Neutrophil (primary cell): ENCODE results near the gene THNSL1.

ENCODE experiments used
- H3K27ac ChIP-seq: fragments of 200-600 bp; sonication (generic); 2 replicates; pipeline ENCODE4 v1.5.1; 2016; ENCODE audit warnings: mild to moderate bottlenecking, moderate library complexity
- H3K27me3 ChIP-seq: fragments of 200-600 bp; sonication (generic); 2 replicates; pipeline ENCODE4 v1.6.0; 2016; ENCODE audit warnings: mild to moderate bottlenecking
- H3K36me3 ChIP-seq: fragments of 200-600 bp; sonication (generic); 2 replicates; pipeline ENCODE4 v1.5.1; 2017
- H3K4me1 ChIP-seq, 2 experiments: fragments of 200-600 bp in 1 of 2; sonication (generic) in 1 of 2; 1 replicate in 1 of 2; 2 replicates in 1 of 2; pipeline versions ENCODE4 v1.5.1 to v1.6.1; 2013 to 2016; ENCODE audit warnings: low read depth in 1 of 2, low read length in 1 of 2, mild to moderate bottlenecking in 1 of 2, moderate library complexity in 1 of 2; ENCODE audit not compliant: control insufficient read depth in 1 of 2, insufficient read depth in 1 of 2
- H3K4me3 ChIP-seq, 2 experiments: fragments of 200-600 bp in 1 of 2; sonication (generic) in 1 of 2; 1 replicate in 1 of 2; 2 replicates in 1 of 2; pipeline ENCODE4 v1.5.1; 2013 to 2016; ENCODE audit warnings: low read depth in 1 of 2, low read length in 1 of 2, mild to moderate bottlenecking in 1 of 2, moderate library complexity in 1 of 2
- H3K9me3 ChIP-seq: fragments of 200-600 bp; sonication (generic); 2 replicates; pipeline ENCODE4 v1.5.1; 2016
- CTCF ChIP-seq: fragments of 200-600 bp; sonication (generic); IDR thresholded peaks from 2 replicates; pipeline ENCODE4 v1.5.1; 2016; ENCODE audit warnings: antibody characterized with exemption

THNSL1 gene

GRCh38 chr10:25023278-25023677, 6.9 kb downstream of the THNSL1 start:
- no peak overlapping the region for H3K4me3 ChIP-seq
- no peak for TF ChIP-seq CTCF
- H3K9me3 ChIP-seq, result no peaks in the 10 kb centered on the region
- H3K27ac ChIP-seq, result no peak overlapping the region
- peaks cover 0 to 2% of the 10 kb centered on the region in 2 experiments for H3K4me1 ChIP-seq
- no peaks in the 10 kb centered on the region for H3K36me3 ChIP-seq
- no peaks in the 10 kb centered on the region for H3K27me3 ChIP-seq

- Histone ChIP-seq H3K4me3 (no peak overlapping the region), H3K27me3 (no peaks in the 10 kb centered on the region), H3K36me3 (no peaks in the 10 kb centered on the region), H3K9me3 (no peaks in the 10 kb centered on the region), H3K27ac (no peak overlapping the region), H3K4me1 (peaks cover 0 to 2% of the 10 kb centered on the region in 2 experiments)
- no peak for TF ChIP-seq CTCF
Observed at GRCh38 chr10:25024528-25024927, 8.1 kb downstream of the THNSL1 start.

- no peaks in the 10 kb centered on the region for H3K4me1 ChIP-seq
- TF ChIP-seq CTCF, result no peak
- no peaks in the 10 kb centered on the region for H3K27me3 ChIP-seq
- H3K9me3 ChIP-seq, result no peaks in the 10 kb centered on the region
- H3K4me3 ChIP-seq, result no peak overlapping the region
- H3K27ac ChIP-seq, result no peak overlapping the region
- no peaks in the 10 kb centered on the region for H3K36me3 ChIP-seq
Observed at GRCh38 chr10:25026463-25026862, 10.1 kb downstream of the THNSL1 start.

- no peak for TF ChIP-seq CTCF
- Histone ChIP-seq H3K4me1 (no peaks in the 10 kb centered on the region), H3K27ac (no peak overlapping the region), H3K9me3 (no peaks in the 10 kb centered on the region), H3K36me3 (no peaks in the 10 kb centered on the region), H3K27me3 (no peaks in the 10 kb centered on the region), H3K4me3 (no peak overlapping the region)
Observed at GRCh38 chr10:25028711-25029110, 12.3 kb downstream of the THNSL1 start.

- TF ChIP-seq CTCF, result no peak
Observed at GRCh38 chr10:25029519-25029918, 13.1 kb downstream of the THNSL1 start.

GRCh38 chr10:25036381-25036780, 20.0 kb downstream of the THNSL1 start:
- peaks cover 16% of the 10 kb centered on the region for H3K27me3 ChIP-seq
- H3K36me3 ChIP-seq, result no peaks in the 10 kb centered on the region
- TF ChIP-seq CTCF, result no peak
- H3K9me3 ChIP-seq, result no peaks in the 10 kb centered on the region
- no peak overlapping the region for H3K4me3 ChIP-seq
- no peak overlapping the region for H3K27ac ChIP-seq
- H3K4me1 ChIP-seq, result no peaks in the 10 kb centered on the region

More at GRCh38 chr10:25029519-25029918, 13.1 kb downstream of the THNSL1 start:
- Histone ChIP-seq H3K4me3 (no peak overlapping the region), H3K27ac (no peak overlapping the region), H3K4me1 (no peaks in the 10 kb centered on the region), H3K9me3 (no peaks in the 10 kb centered on the region), H3K27me3 (no peaks in the 10 kb centered on the region), H3K36me3 (no peaks in the 10 kb centered on the region)
